GM12878 (cell line): ENCODE measurements around the gene TAAR2.

ENCODE experiments used
- ATF7 ChIP-seq: fragments of 450-650 bp; IDR thresholded peaks from 2 replicates; pipeline ENCODE4 v1.6.1; 2016; ENCODE audit warnings: low read depth, mild to moderate bottlenecking
- CHD2 ChIP-seq: IDR thresholded peaks from 2 replicates; pipeline ENCODE4 v1.6.1; 2011; ENCODE audit warnings: low read depth, low read length, improper control_type of control experiment, borderline replicate concordance
- HCFC1 ChIP-seq: fragments of 150-350 bp; IDR thresholded peaks from 2 replicates; pipeline ENCODE4 v1.6.1; 2014; ENCODE audit warnings: low read length
- SP1 ChIP-seq: IDR thresholded peaks from one replicate; pipeline ENCODE4 v1.6.1; 2011; ENCODE audit warnings: low read depth, low read length
- ZNF217 ChIP-seq: fragments of 450-650 bp; IDR thresholded peaks from 2 replicates; pipeline ENCODE4 v1.6.1; 2017; ENCODE audit warnings: antibody characterized with exemption, mild to moderate bottlenecking
- TF ChIP-seq, protein P1 (sequence below): IDR thresholded peaks from 2 replicates; pipeline ENCODE4 v1.6.1; 2011; ENCODE audit warnings: mild to moderate bottlenecking, low read depth, low read length, moderate library complexity; ENCODE audit not compliant: insufficient replicate concordance
- TF ChIP-seq, protein P2 (sequence below): fragments of 450-650 bp; IDR thresholded peaks from 2 replicates; pipeline ENCODE4 v1.6.1; 2017; ENCODE audit warnings: antibody characterized with exemption, mild to moderate bottlenecking, moderate library complexity
- TF ChIP-seq, protein P3 (sequence below), 3 experiments: IDR thresholded peaks in 2 of 3; conservative IDR thresholded peaks in 1 of 3; 2 replicates each; pipeline ENCODE4 v1.5.1; 2011; ENCODE audit warnings: low read depth in 3 of 3, low read length in 3 of 3, mild to moderate bottlenecking in 3 of 3, control low read depth in 2 of 3, moderate library complexity in 2 of 3, inconsistent platforms in 1 of 3, mixed read lengths in 1 of 3; ENCODE audit not compliant: control insufficient read depth in 2 of 3, insufficient read depth in 1 of 3; ENCODE audit errors: extremely low read depth in 1 of 3
- TF ChIP-seq, protein P4 (sequence below): IDR thresholded peaks from 2 replicates; pipeline ENCODE4 v1.6.1; 2011; ENCODE audit warnings: low read depth, mild to moderate bottlenecking, low read length, moderate library complexity, borderline replicate concordance; ENCODE audit errors: extremely low read depth
- TF ChIP-seq, protein P5 (sequence below): IDR thresholded peaks from 2 replicates; pipeline ENCODE4 v1.6.1; 2012; ENCODE audit warnings: low read depth, low read length, improper control_type of control experiment
- TF ChIP-seq, protein P6 (sequence below): IDR thresholded peaks from 2 replicates; pipeline ENCODE4 v1.6.1; 2012; ENCODE audit warnings: mild to moderate bottlenecking, low read depth, low read length

DNA sequence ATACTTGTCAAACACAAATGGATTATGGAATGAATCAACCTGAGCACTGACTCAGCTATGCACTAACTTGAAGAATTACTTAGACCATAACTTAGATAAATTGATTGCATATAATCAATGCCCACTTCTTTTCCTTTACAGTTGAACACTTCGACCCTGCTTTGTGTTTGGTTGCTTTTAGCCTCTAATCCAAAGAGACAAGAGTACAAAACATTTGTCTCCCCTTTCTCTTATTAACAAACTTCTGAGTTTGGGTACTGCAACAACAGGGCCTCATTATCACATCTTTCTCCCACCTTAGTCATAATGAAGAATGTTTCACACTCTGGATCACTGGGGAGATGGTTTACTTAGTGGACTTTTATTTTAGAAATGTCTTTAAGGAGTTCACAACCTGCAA lies 56.5 kb downstream of the TAAR2 start:
- TF ChIP-seq, protein P1, sequence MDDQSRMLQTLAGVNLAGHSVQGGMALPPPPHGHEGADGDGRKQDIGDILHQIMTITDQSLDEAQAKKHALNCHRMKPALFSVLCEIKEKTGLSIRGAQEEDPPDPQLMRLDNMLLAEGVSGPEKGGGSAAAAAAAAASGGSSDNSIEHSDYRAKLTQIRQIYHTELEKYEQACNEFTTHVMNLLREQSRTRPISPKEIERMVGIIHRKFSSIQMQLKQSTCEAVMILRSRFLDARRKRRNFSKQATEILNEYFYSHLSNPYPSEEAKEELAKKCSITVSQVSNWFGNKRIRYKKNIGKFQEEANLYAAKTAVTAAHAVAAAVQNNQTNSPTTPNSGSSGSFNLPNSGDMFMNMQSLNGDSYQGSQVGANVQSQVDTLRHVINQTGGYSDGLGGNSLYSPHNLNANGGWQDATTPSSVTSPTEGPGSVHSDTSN, result no peak
- TF ChIP-seq, protein P2, sequence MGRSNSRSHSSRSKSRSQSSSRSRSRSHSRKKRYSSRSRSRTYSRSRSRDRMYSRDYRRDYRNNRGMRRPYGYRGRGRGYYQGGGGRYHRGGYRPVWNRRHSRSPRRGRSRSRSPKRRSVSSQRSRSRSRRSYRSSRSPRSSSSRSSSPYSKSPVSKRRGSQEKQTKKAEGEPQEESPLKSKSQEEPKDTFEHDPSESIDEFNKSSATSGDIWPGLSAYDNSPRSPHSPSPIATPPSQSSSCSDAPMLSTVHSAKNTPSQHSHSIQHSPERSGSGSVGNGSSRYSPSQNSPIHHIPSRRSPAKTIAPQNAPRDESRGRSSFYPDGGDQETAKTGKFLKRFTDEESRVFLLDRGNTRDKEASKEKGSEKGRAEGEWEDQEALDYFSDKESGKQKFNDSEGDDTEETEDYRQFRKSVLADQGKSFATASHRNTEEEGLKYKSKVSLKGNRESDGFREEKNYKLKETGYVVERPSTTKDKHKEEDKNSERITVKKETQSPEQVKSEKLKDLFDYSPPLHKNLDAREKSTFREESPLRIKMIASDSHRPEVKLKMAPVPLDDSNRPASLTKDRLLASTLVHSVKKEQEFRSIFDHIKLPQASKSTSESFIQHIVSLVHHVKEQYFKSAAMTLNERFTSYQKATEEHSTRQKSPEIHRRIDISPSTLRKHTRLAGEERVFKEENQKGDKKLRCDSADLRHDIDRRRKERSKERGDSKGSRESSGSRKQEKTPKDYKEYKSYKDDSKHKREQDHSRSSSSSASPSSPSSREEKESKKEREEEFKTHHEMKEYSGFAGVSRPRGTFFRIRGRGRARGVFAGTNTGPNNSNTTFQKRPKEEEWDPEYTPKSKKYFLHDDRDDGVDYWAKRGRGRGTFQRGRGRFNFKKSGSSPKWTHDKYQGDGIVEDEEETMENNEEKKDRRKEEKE, result no peak
- TF ChIP-seq, protein P3, sequence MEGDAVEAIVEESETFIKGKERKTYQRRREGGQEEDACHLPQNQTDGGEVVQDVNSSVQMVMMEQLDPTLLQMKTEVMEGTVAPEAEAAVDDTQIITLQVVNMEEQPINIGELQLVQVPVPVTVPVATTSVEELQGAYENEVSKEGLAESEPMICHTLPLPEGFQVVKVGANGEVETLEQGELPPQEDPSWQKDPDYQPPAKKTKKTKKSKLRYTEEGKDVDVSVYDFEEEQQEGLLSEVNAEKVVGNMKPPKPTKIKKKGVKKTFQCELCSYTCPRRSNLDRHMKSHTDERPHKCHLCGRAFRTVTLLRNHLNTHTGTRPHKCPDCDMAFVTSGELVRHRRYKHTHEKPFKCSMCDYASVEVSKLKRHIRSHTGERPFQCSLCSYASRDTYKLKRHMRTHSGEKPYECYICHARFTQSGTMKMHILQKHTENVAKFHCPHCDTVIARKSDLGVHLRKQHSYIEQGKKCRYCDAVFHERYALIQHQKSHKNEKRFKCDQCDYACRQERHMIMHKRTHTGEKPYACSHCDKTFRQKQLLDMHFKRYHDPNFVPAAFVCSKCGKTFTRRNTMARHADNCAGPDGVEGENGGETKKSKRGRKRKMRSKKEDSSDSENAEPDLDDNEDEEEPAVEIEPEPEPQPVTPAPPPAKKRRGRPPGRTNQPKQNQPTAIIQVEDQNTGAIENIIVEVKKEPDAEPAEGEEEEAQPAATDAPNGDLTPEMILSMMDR (IDR thresholded peaks at IDR 0.05 in 2 of 3, conservative IDR thresholded peaks at IDR 0.05 in 1 of 3; ENCODE audit: control insufficient read depth in 2 of 3, extremely low read depth in 1 of 3, insufficient read depth in 1 of 3, low read depth in 3 of 3, low read length in 3 of 3), result no peak
- no peak for TF ChIP-seq ZNF217
- no peak for TF ChIP-seq ATF7
- no peak for TF ChIP-seq HCFC1
- TF ChIP-seq, protein P4, sequence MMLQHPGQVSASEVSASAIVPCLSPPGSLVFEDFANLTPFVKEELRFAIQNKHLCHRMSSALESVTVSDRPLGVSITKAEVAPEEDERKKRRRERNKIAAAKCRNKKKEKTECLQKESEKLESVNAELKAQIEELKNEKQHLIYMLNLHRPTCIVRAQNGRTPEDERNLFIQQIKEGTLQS, result no peak
- no peak for TF ChIP-seq SP1
- TF ChIP-seq, protein P5, sequence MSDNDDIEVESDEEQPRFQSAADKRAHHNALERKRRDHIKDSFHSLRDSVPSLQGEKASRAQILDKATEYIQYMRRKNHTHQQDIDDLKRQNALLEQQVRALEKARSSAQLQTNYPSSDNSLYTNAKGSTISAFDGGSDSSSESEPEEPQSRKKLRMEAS, result no peak
- TF ChIP-seq, protein P6, sequence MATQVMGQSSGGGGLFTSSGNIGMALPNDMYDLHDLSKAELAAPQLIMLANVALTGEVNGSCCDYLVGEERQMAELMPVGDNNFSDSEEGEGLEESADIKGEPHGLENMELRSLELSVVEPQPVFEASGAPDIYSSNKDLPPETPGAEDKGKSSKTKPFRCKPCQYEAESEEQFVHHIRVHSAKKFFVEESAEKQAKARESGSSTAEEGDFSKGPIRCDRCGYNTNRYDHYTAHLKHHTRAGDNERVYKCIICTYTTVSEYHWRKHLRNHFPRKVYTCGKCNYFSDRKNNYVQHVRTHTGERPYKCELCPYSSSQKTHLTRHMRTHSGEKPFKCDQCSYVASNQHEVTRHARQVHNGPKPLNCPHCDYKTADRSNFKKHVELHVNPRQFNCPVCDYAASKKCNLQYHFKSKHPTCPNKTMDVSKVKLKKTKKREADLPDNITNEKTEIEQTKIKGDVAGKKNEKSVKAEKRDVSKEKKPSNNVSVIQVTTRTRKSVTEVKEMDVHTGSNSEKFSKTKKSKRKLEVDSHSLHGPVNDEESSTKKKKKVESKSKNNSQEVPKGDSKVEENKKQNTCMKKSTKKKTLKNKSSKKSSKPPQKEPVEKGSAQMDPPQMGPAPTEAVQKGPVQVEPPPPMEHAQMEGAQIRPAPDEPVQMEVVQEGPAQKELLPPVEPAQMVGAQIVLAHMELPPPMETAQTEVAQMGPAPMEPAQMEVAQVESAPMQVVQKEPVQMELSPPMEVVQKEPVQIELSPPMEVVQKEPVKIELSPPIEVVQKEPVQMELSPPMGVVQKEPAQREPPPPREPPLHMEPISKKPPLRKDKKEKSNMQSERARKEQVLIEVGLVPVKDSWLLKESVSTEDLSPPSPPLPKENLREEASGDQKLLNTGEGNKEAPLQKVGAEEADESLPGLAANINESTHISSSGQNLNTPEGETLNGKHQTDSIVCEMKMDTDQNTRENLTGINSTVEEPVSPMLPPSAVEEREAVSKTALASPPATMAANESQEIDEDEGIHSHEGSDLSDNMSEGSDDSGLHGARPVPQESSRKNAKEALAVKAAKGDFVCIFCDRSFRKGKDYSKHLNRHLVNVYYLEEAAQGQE, result no peak
- no peak for TF ChIP-seq CHD2
